DMS153 (cell line): ENCODE measurements around the gene OGDH.
"Not testable (repeated sequence)": the region's sequence is repeated elsewhere in the genome, so short reads cannot be mapped to it uniquely, and the experiment has no call there.

ENCODE experiments used
- DNase-seq: peaks from one replicate; lab custom pipeline; 2025; lab: John Stamatoyannopoulos, UW

The OGDH gene

GRCh38 chr7:44667190-44667589 lies 60.8 kb downstream of the OGDH start:
- no peak for DNase-seq

GRCh38 chr7:44671069-44671468 lies 64.6 kb downstream of the OGDH start:
- DNase-seq, result no peak

GRCh38 chr7:44673324-44673723 lies 66.9 kb downstream of the OGDH start:
- DNase-seq, result no peak

- no peak for DNase-seq
These were observed 67.3 kb downstream of the OGDH start for GRCh38 chr7:44673771-44674170.

- DNase-seq, result no peak
These were observed 68.0 kb downstream of the OGDH start for GRCh38 chr7:44674381-44674780.

GRCh38 chr7:44676776-44677175 lies 70.3 kb downstream of the OGDH start:
- DNase-seq, result no peak

GRCh38 chr7:44678101-44678470 lies 71.7 kb downstream of the OGDH start:
- no peak for DNase-seq

- DNase-seq, result no peak
These were observed 72.2 kb downstream of the OGDH start for GRCh38 chr7:44678471-44679179.

- no peak for DNase-seq
These were observed 75.2 kb downstream of the OGDH start for GRCh38 chr7:44681645-44682044.

- no peak for DNase-seq
These were observed 79.3 kb downstream of the OGDH start for GRCh38 chr7:44685723-44686122.

GRCh38 chr7:44689427-44689826 lies 83.0 kb downstream of the OGDH start:
- DNase-seq, result no peak

- no peak for DNase-seq
These were observed 87.3 kb downstream of the OGDH start for GRCh38 chr7:44693641-44694313.

GRCh38 chr7:44694326-44694725 lies 87.9 kb downstream of the OGDH start:
- no peak for DNase-seq

GRCh38 chr7:44694766-44695165 lies 88.3 kb downstream of the OGDH start:
- no peak for DNase-seq

- DNase-seq, result no peak
These were observed 89.3 kb downstream of the OGDH start for GRCh38 chr7:44695756-44696155.

GRCh38 chr7:44696728-44697127 lies 90.3 kb downstream of the OGDH start:
- no peak for DNase-seq

GRCh38 chr7:44697136-44698045 lies 91.0 kb downstream of the OGDH start:
- DNase-seq, result no peak

- no peak for DNase-seq
These were observed 91.7 kb downstream of the OGDH start for GRCh38 chr7:44698046-44698580.

- DNase-seq, result not testable (repeated sequence)
These were observed 93.2 kb downstream of the OGDH start for GRCh38 chr7:44699598-44699997.

GRCh38 chr7:44700322-44700721 lies 93.9 kb downstream of the OGDH start:
- DNase-seq, result no peak

GRCh38 chr7:44703391-44703790 lies 97.0 kb downstream of the OGDH start:
- not testable (repeated sequence) for DNase-seq

GRCh38 chr7:44703921-44704320 lies 97.5 kb downstream of the OGDH start:
- no peak for DNase-seq

GRCh38 chr7:44705434-44705833 lies 99.0 kb downstream of the OGDH start:
- DNase-seq, result no peak
